ELF-1 (cell line): Measurements from ENCODE around the gene DNAH9.
"Not testable (repeated sequence)": the region's sequence is repeated elsewhere in the genome, so short reads cannot be mapped to it uniquely, and the experiment has no call there.

Experiments
- DNase-seq: peaks from one replicate; pipeline ENCODE4 v3.0.0-alpha.2; 2016; ENCODE audit warnings: low read depth, low spot score

Gene DNAH9

GRCh38 chr17:11909348-11909747, 311.1 kb downstream of the DNAH9 start:
- DNase-seq, result peak; percentile 27

GRCh38 chr17:11916091-11916490, 317.8 kb downstream of the DNAH9 start:
- DNase-seq, result no peak

- DNase-seq, result no peak
These were observed 319.1 kb downstream of the DNAH9 start for GRCh38 chr17:11917415-11917814.

- no peak for DNase-seq
These were observed 323.0 kb downstream of the DNAH9 start for GRCh38 chr17:11921296-11921695.

GRCh38 chr17:11922638-11923037, 324.4 kb downstream of the DNAH9 start:
- DNase-seq, result no peak

- no peak for DNase-seq
These were observed 325.8 kb downstream of the DNAH9 start for GRCh38 chr17:11924076-11924475.

- peak; percentile 22 for DNase-seq
These were observed 327.2 kb downstream of the DNAH9 start for GRCh38 chr17:11925262-11926021.

GRCh38 chr17:11928436-11928835, 330.2 kb downstream of the DNAH9 start:
- DNase-seq, result peak; percentile 30

- no peak for DNase-seq
These were observed 334.1 kb downstream of the DNAH9 start for GRCh38 chr17:11932337-11932898.

GRCh38 chr17:11935734-11936406, 337.6 kb downstream of the DNAH9 start:
- peak; percentile 54 for DNase-seq

GRCh38 chr17:11940904-11941303, 342.6 kb downstream of the DNAH9 start:
- no peak for DNase-seq

GRCh38 chr17:11943086-11943485, 344.8 kb downstream of the DNAH9 start:
- not testable (repeated sequence) for DNase-seq

GRCh38 chr17:11943759-11944347, 345.6 kb downstream of the DNAH9 start:
- DNase-seq, result no peak

- no peak for DNase-seq
These were observed 346.3 kb downstream of the DNAH9 start for GRCh38 chr17:11944587-11944986.

GRCh38 chr17:11948789-11949188, 350.5 kb downstream of the DNAH9 start:
- no peak for DNase-seq

- not testable (repeated sequence) for DNase-seq
These were observed 351.3 kb downstream of the DNAH9 start for GRCh38 chr17:11949571-11949970.

- DNase-seq, result no peak
These were observed 352.7 kb downstream of the DNAH9 start for GRCh38 chr17:11950771-11951519.

- no peak for DNase-seq
These were observed 354.3 kb downstream of the DNAH9 start for GRCh38 chr17:11952610-11953009.

- no peak for DNase-seq
These were observed 355.7 kb downstream of the DNAH9 start for GRCh38 chr17:11953924-11954323.

- no peak for DNase-seq
These were observed 356.7 kb downstream of the DNAH9 start for GRCh38 chr17:11954936-11955335.

- DNase-seq, result no peak
These were observed 371.3 kb downstream of the DNAH9 start for GRCh38 chr17:11969565-11969964.

GRCh38 chr17:11972741-11973140, 374.5 kb downstream of the DNAH9 start:
- DNase-seq, result not testable (repeated sequence)
